ENCODE data around the gene CDKN3.
"Not testable (repeated sequence)": the region's sequence is repeated elsewhere in the genome, so short reads cannot be mapped to it uniquely, and the experiment has no call there.

Gene CDKN3

GRCh38 chr14:54425068-54425467, 28.3 kb downstream of the CDKN3 start:
- DNase-seq = no peak

GRCh38 chr14:54425537-54426274, 28.9 kb downstream of the CDKN3 start:
- no peak for DNase-seq

- no peak for DNase-seq
These were observed 31.1 kb downstream of the CDKN3 start for GRCh38 chr14:54427871-54428270.

- no peak for DNase-seq
These were observed 31.7 kb downstream of the CDKN3 start for GRCh38 chr14:54428527-54428926.

GRCh38 chr14:54435500-54435981, 38.7 kb downstream of the CDKN3 start:
- DNase-seq = no peak

- DNase-seq = not testable (repeated sequence)
These were observed 41.1 kb downstream of the CDKN3 start for GRCh38 chr14:54437954-54438353.

GRCh38 chr14:54438703-54439102, 41.9 kb downstream of the CDKN3 start:
- peak; percentile 29 for DNase-seq

GRCh38 chr14:54440037-54440436, 43.2 kb downstream of the CDKN3 start:
- no peak for DNase-seq

GRCh38 chr14:54440476-54440872, 43.7 kb downstream of the CDKN3 start:
- no peak for DNase-seq

- peak; percentile 92 for DNase-seq
These were observed 44.4 kb downstream of the CDKN3 start, which contains the start of gene CNIH1 for GRCh38 chr14:54440873-54441868. Gene CNIH1, minus strand, starts transcription at chr14:54441374. Its CDS starts 47 bp downstream, at chr14:54441327.

- DNase-seq = not testable (repeated sequence)
These were observed 46.2 kb downstream of the CDKN3 start for GRCh38 chr14:54442961-54443360.

- DNase-seq = no peak
These were observed 47.2 kb downstream of the CDKN3 start for GRCh38 chr14:54443981-54444380.

GRCh38 chr14:54444681-54445080, 47.9 kb downstream of the CDKN3 start:
- no peak for DNase-seq

GRCh38 chr14:54446161-54446693, 49.4 kb downstream of the CDKN3 start:
- DNase-seq = no peak

- no peak for DNase-seq
These were observed 50.5 kb downstream of the CDKN3 start for GRCh38 chr14:54447231-54447692.

GRCh38 chr14:54450535-54450934, 53.7 kb downstream of the CDKN3 start:
- DNase-seq = no peak

- no peak for DNase-seq
These were observed 54.4 kb downstream of the CDKN3 start for GRCh38 chr14:54451121-54451601.

- no peak for DNase-seq
These were observed 55.2 kb downstream of the CDKN3 start for GRCh38 chr14:54451961-54452360.

- no peak for DNase-seq
These were observed 56.4 kb downstream of the CDKN3 start for GRCh38 chr14:54453252-54453651.

- DNase-seq = peak; percentile 35
These were observed 57.2 kb downstream of the CDKN3 start for GRCh38 chr14:54453990-54454389.

GRCh38 chr14:54455363-54455762, 58.6 kb downstream of the CDKN3 start:
- DNase-seq = no peak

GRCh38 chr14:54456820-54457608, 60.2 kb downstream of the CDKN3 start:
- DNase-seq = not testable (repeated sequence)
